Endothelial cell of umbilical vein (primary cell): Measurements from ENCODE around the gene VAMP2. TPM values are rescaled to one million over a fixed set of nuclear protein-coding genes. Genes with fewer than 3 reads are reported as not detected.
A peak's percentile ranks its signal among the peaks of the same experiment; 100 is the strongest.

Experiments used
- Bru-seq: library from RNA; stranded (reverse); fragments of 400-500 nt; gene quantifications from one replicate; lab custom pipeline; 2021; lab: Mats Ljungman, UMichigan
- BruChase-seq, 2 experiments: library from RNA; stranded (reverse); fragments of 400-500 nt; gene quantifications; one replicate each; lab custom pipeline; 2021; lab: Mats Ljungman, UMichigan
- BruUV-seq: library from RNA; stranded (reverse); fragments of 400-500 nt; replicated peaks from 2 replicates; lab custom pipeline; 2021; lab: Mats Ljungman, UMichigan
- CTCF ChIA-PET: fragments of 300-600, 350-600 bp; sonication (Branson Sonifier 250); formaldehyde crosslinking; loops from one replicate; lab custom pipeline; 2021; ENCODE audit warnings: antibody characterized with exemption, inconsistent platforms; lab: Charles Lee
- POLR2A ChIA-PET: fragments of 300-600, 350-600 bp; sonication (Branson Sonifier 250); formaldehyde crosslinking; loops from one replicate; lab custom pipeline; 2021; ENCODE audit warnings: antibody characterized with exemption, inconsistent platforms; lab: Charles Lee
- DNase-seq: peaks from one replicate; pipeline ENCODE4 v3.0.0-alpha.2; 2011; ENCODE audit warnings: low read depth, low spot score
- FAIRE-seq: peaks from 2 replicates; lab custom pipeline; 2011; peaks lifted over from hg19 to GRCh38; lab: Jason Lieb, UNC
- H2AFZ ChIP-seq: 2 replicates; pipeline ENCODE4 v1.6.0; 2012; ENCODE audit warnings: low read depth, low read length, control low read depth, inconsistent platforms
- H3K27ac ChIP-seq: 2 replicates; pipeline ENCODE4 v1.5.1; 2011; ENCODE audit warnings: low read depth, mild to moderate bottlenecking, control low read depth, low read length, moderate library complexity; ENCODE audit not compliant: insufficient read depth
- H3K27me3 ChIP-seq, 2 experiments: 2 replicates each; pipeline versions ENCODE4 v1.6.0 to v1.6.1; 2011; ENCODE audit warnings: low read length in 2 of 2, mixed read lengths in 1 of 2; ENCODE audit not compliant: control insufficient read depth in 2 of 2, insufficient read depth in 2 of 2
- H3K36me3 ChIP-seq, 2 experiments: 2 replicates in 1 of 2; 3 replicates in 1 of 2; pipeline ENCODE4 v1.5.1; 2011; ENCODE audit warnings: low read length in 2 of 2, mild to moderate bottlenecking in 1 of 2, moderate library complexity in 1 of 2; ENCODE audit not compliant: control insufficient read depth in 2 of 2, insufficient read depth in 2 of 2; ENCODE audit errors: extremely low read depth in 1 of 2
- H3K4me1 ChIP-seq: 3 replicates; pipeline ENCODE4 v1.5.1; 2011; ENCODE audit warnings: mild to moderate bottlenecking, low read length; ENCODE audit not compliant: control insufficient read depth, insufficient read depth; ENCODE audit errors: extremely low read depth
- H3K4me2 ChIP-seq: 2 replicates; pipeline ENCODE4 v1.6.1; 2011; ENCODE audit warnings: low read length, control low read depth, mixed read lengths; ENCODE audit not compliant: insufficient read depth
- H3K4me3 ChIP-seq, 3 experiments: fragments of 200-600 bp in 1 of 3; sonication (generic), shearing (Covaris generic) in 1 of 3; replicated peaks in 1 of 3; 2 replicates each; pipeline ENCODE4 v1.5.1; 2011 to 2016; ENCODE audit warnings: control low read depth in 3 of 3, low read length in 3 of 3, mild to moderate bottlenecking in 2 of 3, inconsistent platforms in 1 of 3, low read depth in 1 of 3, moderate library complexity in 1 of 3; ENCODE audit not compliant: insufficient read depth in 1 of 3
- H3K79me2 ChIP-seq: 2 replicates; pipeline ENCODE4 v1.6.0; 2012; ENCODE audit warnings: low read length, inconsistent platforms; ENCODE audit not compliant: control insufficient read depth, insufficient read depth
- H3K9ac ChIP-seq: replicated peaks from 2 replicates; pipeline ENCODE3; 2011; ENCODE audit warnings: low read length, control low read depth; ENCODE audit not compliant: insufficient read depth; ENCODE audit errors: extremely low read depth
- H3K9me1 ChIP-seq: replicated peaks from 3 replicates; pipeline ENCODE4 v1.6.0; 2011; ENCODE audit warnings: mild to moderate bottlenecking, low read length; ENCODE audit not compliant: control insufficient read depth, insufficient read depth; ENCODE audit errors: extremely low read depth
- H3K9me3 ChIP-seq: replicated peaks from 2 replicates; pipeline ENCODE4 v1.5.1; 2012; ENCODE audit warnings: low read length, inconsistent platforms; ENCODE audit not compliant: control insufficient read depth, insufficient read depth
- H4K20me1 ChIP-seq: replicated peaks from 2 replicates; pipeline ENCODE3; 2011; ENCODE audit warnings: mild to moderate bottlenecking, low read length; ENCODE audit not compliant: control insufficient read depth, insufficient read depth; ENCODE audit errors: extremely low read depth
- FOS ChIP-seq: IDR thresholded peaks from 2 replicates; pipeline ENCODE4 v1.6.1; 2011; ENCODE audit warnings: mild to moderate bottlenecking, low read length, moderate library complexity, borderline replicate concordance; ENCODE audit not compliant: insufficient read depth
- POLR2A ChIP-seq: IDR thresholded peaks from 2 replicates; pipeline ENCODE4 v1.6.1; 2012; ENCODE audit warnings: low read depth, mild to moderate bottlenecking, control low read depth, low read length
- POLR2AphosphoS5 ChIP-seq: IDR thresholded peaks from 2 replicates; pipeline ENCODE4 v1.6.1; 2012; ENCODE audit warnings: low read depth, mild to moderate bottlenecking, control low read depth, low read length, moderate library complexity; ENCODE audit not compliant: insufficient read depth
- dilution Hi-C: fragments of 300-500 bp; cut with MboI; formaldehyde crosslinking; loops from one replicate; pipeline ENCODE4 v1.15.0; 2019; ENCODE audit warnings: low sequenced_read_pairs; ENCODE audit not compliant: extremely low pct_ligation_motif_present
- intact Hi-C: fragments of 100-400 bp; cut with micrococcal nuclease; formaldehyde crosslinking; loops from one replicate; pipeline ENCODE4 v1.10.0; 2022
- long read RNA-seq: library from polyadenylated mRNA; stranded (forward); transcript quantifications from one replicate; pipeline ENCODE4 v2.0.0, GENCODE V29; 2021
- polyA minus RNA-seq, 3 experiments: library from RNA; depleted of rRNA, polyadenylated mRNA; stranded (reverse); fragments of >200 nt; gene quantifications; 1 replicate in 1 of 3; 2 replicates in 2 of 3; pipeline ENCODE4 v1.2.3, GENCODE V29; 2011
- polyA plus RNA-seq, 4 experiments: library from polyadenylated mRNA; depleted of rRNA in 3 of 4; stranded (reverse) in 3 of 4; unstranded in 1 of 4; fragments of >200 nt; gene quantifications; 2 replicates each; pipeline versions ENCODE4 v1.2.1 to v1.2.3, GENCODE V29; 2011 to 2012; ENCODE audit warnings: missing spikeins in 1 of 4
- total RNA-seq: library from RNA; stranded (reverse); gene quantifications from 2 replicates; pipeline ENCODE4 v1.2.3, GENCODE V29; 2021

VAMP2 gene
- 31.7 and 35.9 TPM in 2 replicates for total RNA-seq
- polyA plus RNA-seq = 28.7 and 38.0 TPM in 2 replicates
- polyA plus RNA-seq (2011; cell fraction: cytosol; rRNA removed) = 28.5 and 29.9 TPM in 2 replicates
- polyA plus RNA-seq (2011; cell fraction: nucleus; rRNA removed) = 40.8 and 49.0 TPM in 2 replicates
- 26.6 and 29.8 TPM in 2 replicates for polyA plus RNA-seq (2012)
- polyA minus RNA-seq = 14.1 and 18.6 TPM in 2 replicates
- polyA minus RNA-seq (2011; cell fraction: cytosol; rRNA and poly(A)+ RNA removed) = 4.8 TPM
- polyA minus RNA-seq (2011; cell fraction: nucleus; rRNA and poly(A)+ RNA removed) = 12.2 and 14.6 TPM in 2 replicates
- Bru-seq, nascent RNA = percentile 84 among the genes with signal in this experiment
- percentile 94 among the genes with signal in this experiment for BruChase-seq, experiment 1, labeled RNA remaining after a 6-hour chase
- percentile 93 among the genes with signal in this experiment for BruChase-seq, experiment 2, labeled RNA remaining after a 2-hour chase
- long read RNA-seq, transcript VAMP2-203 (4 exons, 557 nt) = minor isoform, 16 of 134 reads
- long read RNA-seq, transcript VAMP2-201 (5 exons, 2,153 nt) = major isoform, 107 of 134 reads
- long read RNA-seq, partial matches to known transcripts = 5 of 134 reads
- long read RNA-seq, other reads (novel, unspliced or antisense) = 6 of 134 reads

GRCh38 chr17:8162233-8162996, at the start of gene VAMP2:
TSS of gene VAMP2 (minus strand) at chr17:8162948. CDS start at chr17:8162879, 69 bp downstream.
- Histone ChIP-seq H3K9ac (peak within 1 kb of the TSS; percentile 99), H3K9me3 (no peaks in the 10 kb centered on the region), H4K20me1 (no peaks in the 10 kb centered on the region), H3K4me1 (peaks cover 20% of the 10 kb centered on the region), H3K9me1 (no peaks in the 10 kb centered on the region), H2AFZ (peak within 1 kb of the TSS; percentile 91), H3K4me3 (peak within 1 kb of the TSS; percentile 55 to 99 (median 67)), H3K27me3 (no peaks in the 10 kb centered on the region), H3K36me3 (peaks cover 2 to 7% of the 10 kb centered on the region in 2 experiments), H3K27ac (peak within 1 kb of the TSS; percentile 87), H3K79me2 (peaks cover 20% of the 10 kb centered on the region), H3K4me2 (peak within 1 kb of the TSS; percentile 51)
- POLR2A ChIA-PET = no interaction called here
- dilution Hi-C loops (no loop called here), intact Hi-C loops (no loop called here)
- CTCF ChIA-PET = interaction anchor here (6.3 kb wide), 1 partner anchor 24 kb away, joined by 72 read pairs; no protein-coding TSS in a partner anchor
- BruUV-seq = no TSS peak
- DNase-seq (peak; percentile 58), FAIRE-seq (no peak)
- TF ChIP-seq POLR2A (peak; percentile 71), POLR2AphosphoS5 (peak; percentile 88), FOS (no peak)
